ENCODE data around the gene TPM3. TPM values are rescaled to one million over a fixed set of nuclear protein-coding genes. Genes with fewer than 3 reads are reported as not detected.

Gene TPM3
- total and polyA plus RNA-seq, 9 of the 15 experiments (the other 6 are each of a cell fraction or from before 2014, with no cell fraction given) = 202 to 604 (median 421) TPM

DNA sequence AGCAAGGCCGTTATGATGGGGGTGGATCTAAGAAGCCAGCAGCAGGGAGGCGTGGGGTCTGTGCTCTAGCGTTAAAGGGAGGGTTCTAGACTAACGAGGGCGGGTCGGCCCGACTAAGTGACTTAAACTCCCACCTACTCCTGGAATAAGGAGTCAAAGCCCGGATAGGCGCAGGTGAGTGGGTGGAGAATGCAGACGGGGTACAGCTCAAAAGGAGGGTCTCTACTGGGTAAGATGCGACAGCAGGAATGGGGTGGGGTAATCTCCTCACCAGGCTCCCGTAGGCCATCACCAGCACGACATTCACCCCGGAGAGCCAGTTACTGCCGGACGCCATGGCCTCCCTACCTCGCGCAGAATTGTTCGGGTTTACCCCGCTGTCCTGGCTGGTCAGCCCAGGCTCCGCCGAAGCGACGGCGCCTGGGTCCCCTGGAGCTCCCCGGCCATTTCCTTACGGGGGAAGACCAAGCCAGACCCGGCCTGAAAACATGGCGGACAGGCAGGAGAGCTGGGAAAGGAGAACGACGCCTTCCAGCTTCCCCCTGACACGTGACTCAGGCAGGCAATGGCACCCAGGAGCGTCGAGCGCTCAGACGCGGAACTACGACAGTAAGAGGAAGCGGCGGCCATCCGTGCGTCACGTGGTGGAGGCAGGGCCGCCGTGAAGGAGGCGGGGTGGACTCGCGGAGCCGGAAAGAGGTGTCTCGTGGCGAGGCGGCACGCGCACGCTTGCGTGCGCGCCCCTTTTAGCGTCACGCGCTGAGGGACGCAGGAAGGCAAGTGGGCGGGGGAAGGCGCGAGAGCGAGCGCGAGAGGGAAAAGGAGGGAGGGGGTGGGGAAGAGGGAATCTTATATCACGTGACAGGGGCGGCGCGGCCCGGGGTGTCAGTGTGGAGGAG lies 28.4 kb upstream of the TPM3 start, which contains the start of gene UBAP2L (continued):
- no peak for TF ChIP-seq ZNF518B (CRISPR knock-in tag; IDR thresholded peaks at IDR 0.05)
- no peak for TF ChIP-seq HDAC6 (IDR thresholded peaks at IDR 0.05; ENCODE audit: low read depth, low read length)
- TF ChIP-seq ZNF766 (CRISPR knock-in tag; conservative IDR thresholded peaks at IDR 0.05) = no peak
- TF ChIP-seq ZFP1 (CRISPR knock-in tag; IDR thresholded peaks at IDR 0.05) = no peak
- no peak for TF ChIP-seq MAFG (tag; conservative IDR thresholded peaks at IDR 0.05)
- TF ChIP-seq, protein P1, sequence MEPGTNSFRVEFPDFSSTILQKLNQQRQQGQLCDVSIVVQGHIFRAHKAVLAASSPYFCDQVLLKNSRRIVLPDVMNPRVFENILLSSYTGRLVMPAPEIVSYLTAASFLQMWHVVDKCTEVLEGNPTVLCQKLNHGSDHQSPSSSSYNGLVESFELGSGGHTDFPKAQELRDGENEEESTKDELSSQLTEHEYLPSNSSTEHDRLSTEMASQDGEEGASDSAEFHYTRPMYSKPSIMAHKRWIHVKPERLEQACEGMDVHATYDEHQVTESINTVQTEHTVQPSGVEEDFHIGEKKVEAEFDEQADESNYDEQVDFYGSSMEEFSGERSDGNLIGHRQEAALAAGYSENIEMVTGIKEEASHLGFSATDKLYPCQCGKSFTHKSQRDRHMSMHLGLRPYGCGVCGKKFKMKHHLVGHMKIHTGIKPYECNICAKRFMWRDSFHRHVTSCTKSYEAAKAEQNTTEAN (CRISPR knock-in tag; IDR thresholded peaks at IDR 0.05) = no peak; the same call in 1 of the 2 replicates
- no peak for TF ChIP-seq MIER1 (IDR thresholded peaks at IDR 0.05; ENCODE audit: low read depth)
- TF ChIP-seq KLF6 (CRISPR knock-in tag; IDR thresholded peaks at IDR 0.05; ENCODE audit: borderline replicate concordance) = no peak; the same call in 1 of the 2 replicates
- peak; percentile 73 for TF ChIP-seq HLTF (IDR thresholded peaks at IDR 0.05)
- TF ChIP-seq CBFA2T2 (conservative IDR thresholded peaks at IDR 0.05) = peak; percentile 93
- TF ChIP-seq KLF16 (IDR thresholded peaks at IDR 0.05) = no peak
- TF ChIP-seq HMG20A (CRISPR knock-in tag; conservative IDR thresholded peaks at IDR 0.05) = no peak
- no peak for TF ChIP-seq GATAD2B (IDR thresholded peaks at IDR 0.05; ENCODE audit: borderline replicate concordance)
- peak; percentile 39; the same call in 1 of the 2 replicates for TF ChIP-seq STAG1 (CRISPR knock-in tag; IDR thresholded peaks at IDR 0.05; ENCODE audit: borderline replicate concordance)
- peak; percentile 62; the same call in 1 of the 2 replicates for TF ChIP-seq POLR2AphosphoS5 (IDR thresholded peaks at IDR 0.05; ENCODE audit: control insufficient read depth, insufficient read depth, low read depth, low read length)
- TF ChIP-seq CREBBP (IDR thresholded peaks at IDR 0.05; ENCODE audit: low read depth, low read length) = no peak
- no peak for TF ChIP-seq NUFIP1 (IDR thresholded peaks at IDR 0.05; ENCODE audit: partially characterized antibody)
- TF ChIP-seq SAFB2 (IDR thresholded peaks at IDR 0.05; ENCODE audit: borderline replicate concordance, low read depth, low read length, severe bottlenecking) = no peak
- peak; percentile 82; the same call in 1 of the 2 replicates for TF ChIP-seq SRSF3 (IDR thresholded peaks at IDR 0.05; ENCODE audit: insufficient read depth, low read length)
- no peak for TF ChIP-seq KDM2B (CRISPR knock-in tag; IDR thresholded peaks at IDR 0.05)
- no peak for TF ChIP-seq PPARD (CRISPR knock-in tag; IDR thresholded peaks at IDR 0.05)
- peak; percentile 100 for TF ChIP-seq MYC (IDR thresholded peaks at IDR 0.05; ENCODE audit: low read depth, low read length)
- peak; percentile 94 for TF ChIP-seq MYC (CRISPR knock-in tag; IDR thresholded peaks at IDR 0.05; ENCODE audit: borderline replicate concordance, low read depth)
- no peak for TF ChIP-seq RBM15 (IDR thresholded peaks at IDR 0.05; ENCODE audit: insufficient read depth, low read length)
- peak; percentile 90 for TF ChIP-seq NCOA6 (IDR thresholded peaks at IDR 0.05)
- TF ChIP-seq EP300 (IDR thresholded peaks at IDR 0.05; ENCODE audit: low read length) = no peak

Measured in K562 (cell line).